HepG2 (cell line): ENCODE data around the gene LYPD6B. TPM values are rescaled to one million over a fixed set of nuclear protein-coding genes. Genes with fewer than 3 reads are reported as not detected.

Experiments
- ATAC-seq: fragments of 200-7000 bp; cut with Tn5 transposase; 3 replicates; pipeline ENCODE4 v1.9.1; 2020; ENCODE audit warnings: mild to moderate bottlenecking, moderate library complexity
- BruUV-seq: library from RNA; stranded (reverse); fragments of 400-500 nt; replicated peaks from 2 replicates; lab custom pipeline; 2021; lab: Mats Ljungman, UMichigan
- CTCF ChIA-PET: fragments of 300-600 bp; formaldehyde crosslinking; extraction: SDS; loops from one replicate; lab custom pipeline; 2021; ENCODE audit warnings: low total read pairs, inconsistent platforms, low intra/inter-chr PET ratio; lab: Yijun Ruan, JAX
- POLR2A ChIA-PET: fragments of 350-600 bp; sonication (Branson Sonifier 250); formaldehyde crosslinking; loops from one replicate; lab custom pipeline; 2020; ENCODE audit warnings: antibody characterized with exemption, inconsistent platforms; lab: Yijun Ruan, JAX
- DNase-seq: peaks from one replicate; pipeline ENCODE4 v3.0.0-alpha.2; 2015; ENCODE audit warnings: low spot score
- FAIRE-seq: peaks from 3 replicates; lab custom pipeline; 2011; peaks lifted over from hg19 to GRCh38; lab: Jason Lieb, UNC
- H2AFZ ChIP-seq: one replicate; pipeline ENCODE4 v1.6.1; 2011; ENCODE audit warnings: low read length, inconsistent platforms
- H3K27ac ChIP-seq: fragments of 300-600 bp; 3 replicates; pipeline ENCODE4 v1.8.0; 2011; ENCODE audit warnings: mixed run types, mild to moderate bottlenecking, mixed read lengths, low read length, inconsistent platforms; ENCODE audit not compliant: insufficient read depth; ENCODE audit errors: extremely low read length
- H3K27me3 ChIP-seq, 2 experiments: fragments of 200-600 bp in 1 of 2; 2 replicates in 1 of 2; 3 replicates in 1 of 2; pipeline versions ENCODE4 v1.6.0 to v1.8.0; 2011; ENCODE audit warnings: low read length in 2 of 2, mild to moderate bottlenecking in 2 of 2, moderate library complexity in 2 of 2, inconsistent platforms in 1 of 2; ENCODE audit not compliant: insufficient read depth in 2 of 2, control insufficient read depth in 1 of 2
- H3K36me3 ChIP-seq, 2 experiments: fragments of 200-600 bp in 1 of 2; replicated peaks in 1 of 2; 2 replicates in 1 of 2; 3 replicates in 1 of 2; pipeline versions ENCODE4 v1.5.1 to v1.8.0; 2011; ENCODE audit warnings: low read length in 2 of 2, inconsistent platforms in 1 of 2; ENCODE audit not compliant: insufficient read depth in 2 of 2, control insufficient read depth in 1 of 2
- H3K4me1 ChIP-seq: 2 replicates; pipeline ENCODE4 v1.5.1; 2012; ENCODE audit warnings: low read length, inconsistent platforms; ENCODE audit not compliant: insufficient read depth
- H3K4me2 ChIP-seq: 2 replicates; pipeline ENCODE4 v1.6.0; 2011; ENCODE audit warnings: low read depth, low read length, inconsistent platforms
- H3K4me3 ChIP-seq, 3 experiments: fragments of 200-600 bp in 1 of 3; sonication (generic), shearing (Covaris generic) in 1 of 3; replicated peaks in 1 of 3; 2 replicates each; pipeline ENCODE4 v1.5.1; 2011 to 2016; ENCODE audit warnings: low read length in 3 of 3, inconsistent platforms in 2 of 3, low read depth in 2 of 3, mild to moderate bottlenecking in 2 of 3, control low read depth in 1 of 3, mixed read lengths in 1 of 3; ENCODE audit not compliant: insufficient read depth in 1 of 3
- H3K79me2 ChIP-seq: one replicate; pipeline ENCODE4 v1.6.1; 2011; ENCODE audit warnings: low read length, inconsistent platforms; ENCODE audit not compliant: insufficient read depth
- H3K9ac ChIP-seq: 2 replicates; pipeline ENCODE4 v1.6.0; 2011; ENCODE audit warnings: mild to moderate bottlenecking, low read depth, low read length, inconsistent platforms; ENCODE audit not compliant: insufficient read depth
- H3K9me3 ChIP-seq: 2 replicates; pipeline ENCODE4 v1.5.1; 2012; ENCODE audit warnings: mild to moderate bottlenecking, low read length
- H4K20me1 ChIP-seq: 2 replicates; pipeline ENCODE4 v1.6.0; 2011; ENCODE audit warnings: inconsistent platforms, mild to moderate bottlenecking, low read length, moderate library complexity; ENCODE audit not compliant: insufficient read depth
- FOSL1 ChIP-seq: sonication (generic); formaldehyde crosslinking; IDR thresholded peaks from 2 replicates; pipeline ENCODE4 v1.9.0; 2021; ENCODE audit warnings: missing genetic modification reagents, borderline replicate concordance
- HMGA1 ChIP-seq: sonication (generic); formaldehyde crosslinking; conservative IDR thresholded peaks from 2 replicates; pipeline ENCODE4 v1.4.0; 2020; ENCODE audit warnings: missing genetic modification reagents
- MXI1 ChIP-seq: IDR thresholded peaks from 3 replicates; pipeline ENCODE4 v1.6.1; 2012; ENCODE audit warnings: low read depth, low read length, inconsistent platforms, borderline replicate concordance
- SIN3A ChIP-seq: IDR thresholded peaks from 2 replicates; pipeline ENCODE4 v1.6.1; 2011; ENCODE audit warnings: low read depth, mild to moderate bottlenecking, control low read depth, low read length, borderline replicate concordance
- SRSF9 ChIP-seq: fragments of 200-400 bp; formaldehyde crosslinking; IDR thresholded peaks from 2 replicates; pipeline ENCODE4 v1.6.1; 2018; ENCODE audit warnings: borderline replicate concordance, mild to moderate bottlenecking, low read depth, low read length; ENCODE audit not compliant: insufficient read depth, poor library complexity, severe bottlenecking
- ZFX ChIP-seq: sonication (generic); formaldehyde crosslinking; IDR thresholded peaks from 2 replicates; pipeline ENCODE4 v1.4.0; 2020; ENCODE audit warnings: mild to moderate bottlenecking, low read depth, missing genetic modification reagents, moderate library complexity
- ZMYM4 ChIP-seq: sonication (generic); formaldehyde crosslinking; IDR thresholded peaks from 2 replicates; pipeline ENCODE4 v1.8.1; 2023; ENCODE audit warnings: mild to moderate bottlenecking, missing genetic modification reagents
- ZNF264 ChIP-seq: sonication (generic); formaldehyde crosslinking; IDR thresholded peaks from 2 replicates; pipeline ENCODE4 v1.4.0; 2020; ENCODE audit warnings: missing genetic modification reagents
- ZNF496 ChIP-seq: sonication (generic); formaldehyde crosslinking; IDR thresholded peaks from 2 replicates; pipeline ENCODE4 v1.8.1; 2023; ENCODE audit warnings: mild to moderate bottlenecking, moderate library complexity, missing genetic modification reagents; ENCODE audit not compliant: insufficient replicate concordance
- ZNF530 ChIP-seq: sonication (generic); formaldehyde crosslinking; IDR thresholded peaks from 2 replicates; pipeline ENCODE4 v1.5.0; 2020; ENCODE audit warnings: low read depth, mild to moderate bottlenecking, missing genetic modification reagents
- ZNF550 ChIP-seq: sonication (generic); formaldehyde crosslinking; IDR thresholded peaks from 2 replicates; pipeline ENCODE4 v1.4.0; 2020; ENCODE audit warnings: mild to moderate bottlenecking, missing genetic modification reagents, borderline replicate concordance
- ZSCAN9 ChIP-seq: IDR thresholded peaks from 2 replicates; pipeline ENCODE4 v1.6.1; 2016; ENCODE audit warnings: borderline replicate concordance
- WGBS: methylation state at CpG from one replicate; pipeline ENCODE4 v1.1.6; 2017; ENCODE audit warnings: low lambda C conversion rate; 5-methylcytosine and 5-hydroxymethylcytosine counted together
- in situ Hi-C: cut with HindIII; loops from 2 replicates; pipeline ENCODE4 v1.10.0; 2017; ENCODE audit warnings: low pct_unique_long_range_greater_than_20kb; ENCODE audit not compliant: extremely low pct_ligation_motif_present
- intact Hi-C: fragments of 100-400 bp; cut with micrococcal nuclease; formaldehyde crosslinking; loops from one replicate; pipeline ENCODE4 v1.10.0; 2022; ENCODE audit not compliant: unreplicated experiment
- polyA plus RNA-seq, 8 experiments: library from polyadenylated mRNA; depleted of rRNA in 3 of 8; stranded (reverse) in 7 of 8; unstranded in 1 of 8; fragments of >200 nt; fragmentation: Illumina TruSeq in 4 of 8; extraction: Trizol in 4 of 8; gene quantifications; 2 replicates each; pipeline versions ENCODE4 v1.2.1 to v1.2.3, GENCODE V29; 2011 to 2016; ENCODE audit warnings: low read depth in 4 of 8, missing spikeins in 1 of 8, mixed read lengths in 1 of 8; ENCODE audit not compliant: insufficient read depth in 1 of 8
- total RNA-seq, 5 experiments: library from RNA; depleted of rRNA; stranded (reverse); fragments of >200 nt; fragmentation: Illumina TruSeq; extraction: Trizol; gene quantifications; 2 replicates each; pipeline ENCODE4 v1.2.3, GENCODE V29; 2016; ENCODE audit warnings: low read depth in 1 of 5
- TF ChIP-seq, protein P1 (sequence below): sonication (generic); formaldehyde crosslinking; IDR thresholded peaks from 2 replicates; pipeline ENCODE4 v1.4.0; 2020; ENCODE audit warnings: missing genetic modification reagents
- TF ChIP-seq, protein P2 (sequence below): sonication (generic); formaldehyde crosslinking; IDR thresholded peaks from 2 replicates; pipeline ENCODE4 v1.9.0; 2022; ENCODE audit warnings: low read depth, missing genetic modification reagents
- TF ChIP-seq, protein P3 (sequence below): sonication (generic); formaldehyde crosslinking; IDR thresholded peaks from 2 replicates; pipeline ENCODE4 v1.5.1; 2020; ENCODE audit warnings: mild to moderate bottlenecking, missing genetic modification reagents, moderate library complexity
- TF ChIP-seq, protein P4 (sequence below): IDR thresholded peaks from 2 replicates; pipeline ENCODE4 v1.6.1; 2016; ENCODE audit warnings: mild to moderate bottlenecking

LYPD6B gene
- total and polyA plus RNA-seq, 2 of the 13 experiments (the other 11 are each of a cell fraction or from before 2014, with no cell fraction given), result not detected

DNA sequence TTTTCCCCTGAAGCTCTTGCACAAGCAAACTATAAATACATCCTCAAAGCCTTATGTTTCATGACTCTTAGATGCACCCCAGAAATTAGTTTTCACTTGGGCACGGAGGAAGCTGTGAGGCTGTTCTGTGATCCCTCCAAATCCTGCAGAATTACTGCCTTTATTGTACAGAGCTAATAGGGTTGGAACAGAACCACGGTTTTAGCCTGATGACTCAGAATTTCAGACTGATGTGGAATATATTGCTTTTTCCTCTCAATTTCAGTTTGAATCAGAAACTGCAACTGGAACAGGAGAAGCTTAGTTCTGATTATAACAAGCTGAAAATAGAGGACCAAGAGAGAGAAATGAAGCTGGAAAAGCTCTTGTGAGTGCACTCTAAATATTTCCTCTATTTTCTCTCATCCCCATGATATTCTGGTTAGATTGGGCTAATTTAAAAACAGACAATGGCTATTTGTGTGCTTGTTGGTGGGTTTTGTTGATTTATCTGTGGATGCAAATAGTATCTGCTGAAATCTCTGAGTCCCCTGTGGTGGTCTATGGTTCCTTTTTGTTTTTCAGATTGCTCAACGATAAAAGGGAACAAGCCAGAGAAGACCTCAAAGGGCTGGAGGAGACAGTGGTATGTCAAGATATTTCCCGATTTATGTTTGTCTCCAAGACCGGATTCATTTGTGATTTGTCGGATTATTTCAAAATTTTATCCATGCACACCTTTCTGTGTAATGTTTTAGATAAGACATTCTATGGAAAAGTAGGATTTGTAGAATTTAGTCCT lies 38.2 kb upstream of the LYPD6B start:
- intact Hi-C loops, result no loop called here
- ATAC-seq (no peak), DNase-seq (no peak), FAIRE-seq (no peak)
- H3K79me2 ChIP-seq, result no peaks in the 10 kb centered on the region
- H2AFZ ChIP-seq, result no peak overlapping the region
- peaks cover 0 to 49% of the 10 kb centered on the region in 2 experiments; a peak in 2 of 5 replicates for H3K27me3 ChIP-seq
- no peaks in the 10 kb centered on the region for H3K9me3 ChIP-seq
- H3K36me3 ChIP-seq, result no peaks in the 10 kb centered on the region
- no peak overlapping the region for H3K9ac ChIP-seq
- no TSS peak for BruUV-seq
- H4K20me1 ChIP-seq, result no peaks in the 10 kb centered on the region
- H3K4me1 ChIP-seq, result no peaks in the 10 kb centered on the region
- POLR2A ChIA-PET, result no interaction called here
- H3K4me2 ChIP-seq, result no peak overlapping the region
- 14% methylated on average over 6 of the region's 6 CpGs for WGBS
- no peak overlapping the region for H3K27ac ChIP-seq
- no peak overlapping the region for H3K4me3 ChIP-seq
- CTCF ChIA-PET, result no interaction called here
- in situ Hi-C loops, result no loop called here
- TF ChIP-seq, protein P1, sequence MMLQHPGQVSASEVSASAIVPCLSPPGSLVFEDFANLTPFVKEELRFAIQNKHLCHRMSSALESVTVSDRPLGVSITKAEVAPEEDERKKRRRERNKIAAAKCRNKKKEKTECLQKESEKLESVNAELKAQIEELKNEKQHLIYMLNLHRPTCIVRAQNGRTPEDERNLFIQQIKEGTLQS (CRISPR knock-in tag), result no peak
- TF ChIP-seq HMGA1 (CRISPR knock-in tag) (no peak), FOSL1 (no peak), ZNF264 (CRISPR knock-in tag) (no peak), MXI1 (no peak), SRSF9 (no peak), ZNF496 (no peak), ZNF550 (CRISPR knock-in tag) (no peak), ZFX (no peak), SIN3A (no peak), ZSCAN9 (CRISPR knock-in tag) (no peak), ZMYM4 (CRISPR knock-in tag) (no peak), ZNF530 (no peak)
- TF ChIP-seq, protein P2, sequence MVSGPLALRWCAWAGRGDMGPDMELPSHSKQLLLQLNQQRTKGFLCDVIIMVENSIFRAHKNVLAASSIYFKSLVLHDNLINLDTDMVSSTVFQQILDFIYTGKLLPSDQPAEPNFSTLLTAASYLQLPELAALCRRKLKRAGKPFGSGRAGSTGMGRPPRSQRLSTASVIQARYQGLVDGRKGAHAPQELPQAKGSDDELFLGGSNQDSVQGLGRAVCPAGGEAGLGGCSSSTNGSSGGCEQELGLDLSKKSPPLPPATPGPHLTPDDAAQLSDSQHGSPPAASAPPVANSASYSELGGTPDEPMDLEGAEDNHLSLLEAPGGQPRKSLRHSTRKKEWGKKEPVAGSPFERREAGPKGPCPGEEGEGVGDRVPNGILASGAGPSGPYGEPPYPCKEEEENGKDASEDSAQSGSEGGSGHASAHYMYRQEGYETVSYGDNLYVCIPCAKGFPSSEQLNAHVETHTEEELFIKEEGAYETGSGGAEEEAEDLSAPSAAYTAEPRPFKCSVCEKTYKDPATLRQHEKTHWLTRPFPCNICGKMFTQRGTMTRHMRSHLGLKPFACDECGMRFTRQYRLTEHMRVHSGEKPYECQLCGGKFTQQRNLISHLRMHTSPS (CRISPR knock-in tag), result no peak
- TF ChIP-seq, protein P3, sequence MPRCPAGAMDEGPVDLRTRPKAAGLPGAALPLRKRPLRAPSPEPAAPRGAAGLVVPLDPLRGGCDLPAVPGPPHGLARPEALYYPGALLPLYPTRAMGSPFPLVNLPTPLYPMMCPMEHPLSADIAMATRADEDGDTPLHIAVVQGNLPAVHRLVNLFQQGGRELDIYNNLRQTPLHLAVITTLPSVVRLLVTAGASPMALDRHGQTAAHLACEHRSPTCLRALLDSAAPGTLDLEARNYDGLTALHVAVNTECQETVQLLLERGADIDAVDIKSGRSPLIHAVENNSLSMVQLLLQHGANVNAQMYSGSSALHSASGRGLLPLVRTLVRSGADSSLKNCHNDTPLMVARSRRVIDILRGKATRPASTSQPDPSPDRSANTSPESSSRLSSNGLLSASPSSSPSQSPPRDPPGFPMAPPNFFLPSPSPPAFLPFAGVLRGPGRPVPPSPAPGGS (CRISPR knock-in tag), result no peak
- TF ChIP-seq, protein P4, sequence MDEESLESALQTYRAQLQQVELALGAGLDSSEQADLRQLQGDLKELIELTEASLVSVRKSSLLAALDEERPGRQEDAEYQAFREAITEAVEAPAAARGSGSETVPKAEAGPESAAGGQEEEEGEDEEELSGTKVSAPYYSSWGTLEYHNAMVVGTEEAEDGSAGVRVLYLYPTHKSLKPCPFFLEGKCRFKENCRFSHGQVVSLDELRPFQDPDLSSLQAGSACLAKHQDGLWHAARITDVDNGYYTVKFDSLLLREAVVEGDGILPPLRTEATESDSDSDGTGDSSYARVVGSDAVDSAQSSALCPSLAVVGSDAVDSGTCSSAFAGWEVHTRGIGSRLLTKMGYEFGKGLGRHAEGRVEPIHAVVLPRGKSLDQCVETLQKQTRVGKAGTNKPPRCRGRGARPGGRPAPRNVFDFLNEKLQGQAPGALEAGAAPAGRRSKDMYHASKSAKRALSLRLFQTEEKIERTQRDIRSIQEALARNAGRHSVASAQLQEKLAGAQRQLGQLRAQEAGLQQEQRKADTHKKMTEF (CRISPR knock-in tag), result no peak
